Hypothalamus (tissue), 51 donors: ENCODE data around the gene MARCOL.

Source experiments
- DNase-seq, 51 donors: peaks; one replicate each; lab custom pipeline; 2025; lab: John Stamatoyannopoulos, UW

Gene MARCOL

GRCh38 chr5:148238418-148238794, at the start of gene MARCOL:
Gene MARCOL, plus strand, starts transcription at chr5:148238525. Its CDS starts 73 bp downstream, at chr5:148238598.
- no peak for DNase-seq

- no peak for DNase-seq
Observed at GRCh38 chr5:148191010-148191409, 47.3 kb upstream of the MARCOL start.

- DNase-seq = no peak
Observed at GRCh38 chr5:148193202-148193601, 45.1 kb upstream of the MARCOL start.

- no peak for DNase-seq
Observed at GRCh38 chr5:148201151-148201550, 37.2 kb upstream of the MARCOL start.

- no peak for DNase-seq
Observed at GRCh38 chr5:148202531-148203203, 35.7 kb upstream of the MARCOL start, which contains the start of gene SPINK6. Gene SPINK6, plus strand, starts transcription at chr5:148203042. Its CDS starts 55 bp downstream, at chr5:148203097.

GRCh38 chr5:148205044-148205806, 33.1 kb upstream of the MARCOL start:
- DNase-seq = no peak

GRCh38 chr5:148205865-148206264, 32.5 kb upstream of the MARCOL start:
- DNase-seq = no peak

- DNase-seq = no peak
Observed at GRCh38 chr5:148206620-148207019, 31.7 kb upstream of the MARCOL start.

- DNase-seq = no peak
Observed at GRCh38 chr5:148208226-148208625, 30.1 kb upstream of the MARCOL start.

- DNase-seq = no peak
Observed at GRCh38 chr5:148209151-148209770, 29.1 kb upstream of the MARCOL start.

- no peak for DNase-seq
Observed at GRCh38 chr5:148214665-148215185, 23.6 kb upstream of the MARCOL start.

GRCh38 chr5:148221508-148221907, 16.8 kb upstream of the MARCOL start:
- no peak for DNase-seq

GRCh38 chr5:148224117-148224742, 14.1 kb upstream of the MARCOL start:
- no peak for DNase-seq

GRCh38 chr5:148228392-148228984, 9.8 kb upstream of the MARCOL start:
- DNase-seq = no peak

- no peak for DNase-seq
Observed at GRCh38 chr5:148229840-148230239, 8.5 kb upstream of the MARCOL start.

- DNase-seq = no peak
Observed at GRCh38 chr5:148230240-148230639, 8.1 kb upstream of the MARCOL start.

GRCh38 chr5:148237785-148238417, 424 bp upstream of the MARCOL start:
- no peak for DNase-seq

GRCh38 chr5:148248894-148249293, 10.6 kb downstream of the MARCOL start:
- no peak for DNase-seq

GRCh38 chr5:148255456-148255855, 17.1 kb downstream of the MARCOL start:
- DNase-seq = no peak

- DNase-seq = no peak
Observed at GRCh38 chr5:148259288-148259687, 21.0 kb downstream of the MARCOL start.
